Thyroid gland (tissue), 4 donors: Measurements from ENCODE around the gene TAP1.

Experiments
- CTCF ChIP-seq, 6 experiments: fragments of 200-600 bp in 3 of 6; fragments of 450-650 bp in 3 of 6; sonication (generic) in 3 of 6; IDR thresholded peaks; one replicate each; pipeline ENCODE4 v1.5.1; 2016 to 2019; ENCODE audit warnings: antibody characterized with exemption in 6 of 6, mild to moderate bottlenecking in 2 of 6, inconsistent platforms in 1 of 6, moderate library complexity in 1 of 6
- POLR2A ChIP-seq, 2 donors: fragments of 450-650 bp; IDR thresholded peaks; one replicate each; pipeline ENCODE4 v1.6.1; 2017; ENCODE audit warnings: antibody characterized with exemption in 2 of 2, mild to moderate bottlenecking in 2 of 2, moderate library complexity in 1 of 2

DNA sequence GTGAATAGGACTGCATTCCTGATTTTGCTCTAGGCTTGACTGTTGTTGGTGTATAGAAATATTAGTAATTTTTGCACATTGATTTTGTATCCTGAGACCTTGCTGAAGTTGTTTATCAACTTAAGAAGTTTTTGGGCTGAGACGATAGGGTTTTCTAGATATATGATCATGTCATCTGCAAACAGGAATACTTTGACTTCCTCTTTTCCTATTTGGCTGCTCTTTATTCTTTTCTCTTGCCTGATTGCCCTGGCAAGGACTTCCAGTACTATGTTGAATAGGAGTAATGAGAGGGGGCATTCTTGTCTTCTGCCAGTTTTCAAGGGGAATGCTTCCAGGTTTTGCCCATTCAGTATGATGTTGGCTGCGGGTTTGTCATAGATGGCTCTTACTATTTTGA is 50.1 kb downstream of the TAP1 start:
- TF ChIP-seq POLR2A (IDR thresholded peaks at IDR 0.05) (no peak), CTCF (IDR thresholded peaks at IDR 0.05) (no peak)
